Activated T-helper 1 cell treated with anti-CD3 and anti-CD28 coated beads, Interleukin-12 subunit alpha, Interleukin-12 subunit beta, Interleukin-2, Interleukin-4 antibody, amounts not matched to agents 30 ng/mL and 10 ng/mL and 1 ng/mL, durations not matched to agents 14 hours and 24 hours and 36 hours (primary cell): ENCODE results near the gene FGF10. TPM values are rescaled to one million over a fixed set of nuclear protein-coding genes. Genes with fewer than 3 reads are reported as not detected.

ENCODE experiments used
- DNase-seq: peaks from one replicate; pipeline ENCODE4 v3.0.0; 2021; ENCODE audit warnings: low spot score
- H3K27ac Mint-ChIP-seq: one replicate; pipeline ENCODE4 v1.8.0; 2021; ENCODE audit warnings: mild to moderate bottlenecking, mixed read lengths
- H3K27me3 Mint-ChIP-seq: one replicate; pipeline ENCODE4 v1.8.0; 2022; ENCODE audit warnings: mild to moderate bottlenecking, moderate library complexity, mixed read lengths; ENCODE audit not compliant: insufficient read depth
- H3K36me3 Mint-ChIP-seq: one replicate; pipeline ENCODE4 v1.8.0; 2021; ENCODE audit warnings: low read depth, mixed read lengths
- H3K4me1 Mint-ChIP-seq: one replicate; pipeline ENCODE4 v1.8.0; 2021; ENCODE audit warnings: low read depth, mixed read lengths
- H3K4me3 Mint-ChIP-seq: one replicate; pipeline ENCODE4 v1.8.0; 2021; ENCODE audit warnings: mild to moderate bottlenecking, moderate library complexity, mixed read lengths
- H3K9me3 Mint-ChIP-seq: one replicate; pipeline ENCODE4 v1.8.0; 2021; ENCODE audit warnings: mixed read lengths
- intact Hi-C: fragments of 100-400 bp; cut with micrococcal nuclease; formaldehyde crosslinking; loops from one replicate; pipeline ENCODE4 v1.15.1; 2024
- total RNA-seq: library from RNA; stranded (reverse); gene quantifications from 2 replicates; pipeline ENCODE4 v1.2.3, GENCODE V29; 2022

Gene FGF10
- total RNA-seq, 1 donor from 2014 or later: not detected

GRCh38 chr5:44332285-44332971 is 56.8 kb downstream of the FGF10 start:
- H3K27ac Mint-ChIP-seq: no peak overlapping the region
- intact Hi-C loops: loop anchor here (2.0 kb wide), 3 partner anchors 602 to 702 kb away; no protein-coding TSS in a partner anchor

GRCh38 chr5:44331471-44332050 is 57.7 kb downstream of the FGF10 start:
- Mint-ChIP-seq H3K27ac (no peak overlapping the region), H3K9me3 (no peaks in the 10 kb centered on the region), H3K36me3 (no peaks in the 10 kb centered on the region), H3K27me3 (no peaks in the 10 kb centered on the region), H3K4me3 (no peak overlapping the region), H3K4me1 (no peaks in the 10 kb centered on the region)
- no peak for DNase-seq
- intact Hi-C loops: loop anchor here (2.0 kb wide), 3 partner anchors 601 to 701 kb away; no protein-coding TSS in a partner anchor

More at GRCh38 chr5:44332285-44332971, 56.8 kb downstream of the FGF10 start:
- no peak for DNase-seq
- Mint-ChIP-seq H3K9me3 (no peaks in the 10 kb centered on the region), H3K4me1 (no peaks in the 10 kb centered on the region), H3K36me3 (no peaks in the 10 kb centered on the region), H3K4me3 (no peak overlapping the region), H3K27me3 (no peaks in the 10 kb centered on the region)

DNA sequence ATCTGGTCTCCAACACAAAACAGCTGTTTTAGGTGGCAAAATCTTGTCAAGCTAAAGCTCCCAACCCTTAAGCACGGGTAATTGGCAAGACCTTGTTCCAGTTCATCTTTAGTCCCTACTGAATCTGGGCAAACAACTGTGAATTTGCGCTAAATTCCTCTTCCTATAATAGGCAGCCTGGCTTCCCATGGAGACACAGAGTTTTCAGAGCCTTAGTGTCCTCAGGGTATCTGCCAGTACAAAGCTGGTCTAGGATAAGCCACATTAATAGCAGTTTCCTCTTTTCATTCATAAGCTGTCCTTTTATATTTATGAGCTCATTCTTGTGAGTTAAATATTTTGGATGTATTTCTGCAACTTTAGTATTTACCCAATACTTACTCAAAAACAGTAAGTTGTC is 59.5 kb downstream of the FGF10 start:
- DNase-seq: no peak
- Mint-ChIP-seq H3K4me1 (no peaks in the 10 kb centered on the region), H3K9me3 (no peaks in the 10 kb centered on the region), H3K36me3 (no peaks in the 10 kb centered on the region), H3K27me3 (no peaks in the 10 kb centered on the region), H3K4me3 (no peak overlapping the region), H3K27ac (no peak overlapping the region)
- intact Hi-C loops: no loop called here

DNA sequence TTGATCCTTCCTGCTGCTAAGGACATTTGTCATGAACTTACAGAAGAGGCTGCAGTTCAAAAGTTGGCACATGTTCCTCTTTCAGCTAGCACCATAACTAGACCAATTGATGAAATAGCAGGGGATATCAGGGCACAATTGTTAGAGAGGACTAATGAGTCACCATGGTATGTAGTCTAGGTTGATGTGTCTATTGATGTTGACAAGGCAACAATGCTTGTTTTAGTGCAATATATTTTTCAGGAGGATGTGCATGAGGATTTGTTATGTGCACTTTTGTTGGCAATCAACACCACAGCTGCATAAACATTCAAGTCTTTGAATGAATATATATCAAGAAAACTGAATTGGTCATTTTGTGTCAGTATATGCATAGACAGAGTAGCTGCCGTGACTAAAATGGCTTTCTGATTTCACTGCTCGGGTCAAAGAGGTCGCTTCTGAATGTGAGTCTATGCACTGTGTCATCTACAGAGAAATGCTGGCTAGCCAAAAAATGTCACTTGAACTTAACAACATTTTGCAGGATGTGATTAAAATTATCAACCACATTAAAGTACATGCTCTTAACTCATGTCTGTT is 68.0 kb downstream of the FGF10 start:
- H3K36me3 Mint-ChIP-seq: no peaks in the 10 kb centered on the region
- H3K27ac Mint-ChIP-seq: no peak overlapping the region

DNA sequence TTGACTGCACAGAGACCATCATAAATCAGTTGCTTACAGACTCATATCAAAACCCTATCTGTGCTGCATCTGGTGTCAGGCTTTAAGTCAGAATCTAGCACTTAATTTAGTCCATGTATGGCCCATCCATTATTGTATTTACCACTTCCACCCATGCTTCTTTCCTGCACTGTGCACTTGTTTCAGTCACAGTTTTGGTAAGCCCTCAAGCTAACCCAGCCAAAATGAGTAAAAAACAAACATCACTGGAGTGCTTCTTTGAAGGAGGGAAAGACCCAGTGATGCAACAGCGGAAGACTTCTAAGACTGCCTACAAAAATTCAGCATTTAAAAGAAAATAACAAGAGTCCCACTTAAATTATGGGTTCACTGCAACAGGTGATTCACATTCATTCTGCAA is 69.0 kb downstream of the FGF10 start:
- Mint-ChIP-seq H3K27ac (no peak overlapping the region), H3K36me3 (no peaks in the 10 kb centered on the region), H3K4me1 (no peaks in the 10 kb centered on the region), H3K9me3 (peaks cover 7% of the 10 kb centered on the region), H3K27me3 (no peaks in the 10 kb centered on the region), H3K4me3 (no peak overlapping the region)
- intact Hi-C loops: no loop called here
- no peak for DNase-seq

More for the DNA sequence above, 68.0 kb downstream of the FGF10 start:
- no peak overlapping the region for H3K4me3 Mint-ChIP-seq
- H3K9me3 Mint-ChIP-seq: peaks cover 7% of the 10 kb centered on the region
- intact Hi-C loops: no loop called here
- H3K27me3 Mint-ChIP-seq: no peaks in the 10 kb centered on the region
- H3K4me1 Mint-ChIP-seq: no peaks in the 10 kb centered on the region
- no peak for DNase-seq

DNA sequence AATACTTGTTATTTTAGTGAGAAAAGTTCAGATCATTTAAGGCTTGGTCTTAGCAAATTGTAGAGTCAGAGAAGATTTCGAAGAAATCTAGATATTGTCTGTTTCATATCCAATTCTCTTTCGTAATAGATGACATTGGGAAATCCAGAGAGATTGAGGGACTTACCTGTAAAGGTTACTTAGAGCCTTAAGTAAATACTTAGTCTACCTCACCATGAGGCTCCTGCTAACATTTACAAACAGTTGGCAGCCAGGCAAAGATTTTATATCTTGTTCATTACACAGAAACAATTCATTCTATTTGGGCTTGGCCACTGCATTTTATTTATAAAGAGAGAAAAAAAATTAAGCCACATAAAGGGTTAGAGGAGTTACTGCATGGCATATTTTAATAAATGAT is 70.3 kb downstream of the FGF10 start:
- H3K27me3 Mint-ChIP-seq: no peaks in the 10 kb centered on the region
- H3K36me3 Mint-ChIP-seq: no peaks in the 10 kb centered on the region
- no peak overlapping the region for H3K4me3 Mint-ChIP-seq
- intact Hi-C loops: no loop called here
- peaks cover 7% of the 10 kb centered on the region for H3K9me3 Mint-ChIP-seq
- H3K27ac Mint-ChIP-seq: no peak overlapping the region
- no peak for DNase-seq
- H3K4me1 Mint-ChIP-seq: no peaks in the 10 kb centered on the region

DNA sequence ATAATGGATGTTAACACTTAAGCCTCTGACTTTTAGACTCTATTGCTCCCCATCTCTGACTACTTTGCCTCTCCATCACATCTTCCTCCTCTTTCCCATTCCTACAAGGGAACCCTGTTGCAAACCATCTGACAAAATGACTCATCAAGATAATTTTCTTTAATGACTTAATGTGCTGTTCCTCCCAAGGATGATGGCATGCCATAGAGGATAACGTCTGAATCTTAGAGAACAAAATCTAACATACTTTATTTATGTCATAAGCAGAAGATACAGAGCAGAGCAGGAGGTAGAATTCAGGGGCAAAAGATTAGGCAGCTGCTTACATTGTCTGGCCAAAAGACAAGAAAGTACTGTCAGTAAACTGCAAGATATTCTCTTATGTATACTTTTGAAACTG is 76.8 kb downstream of the FGF10 start:
- intact Hi-C loops: no loop called here
- Mint-ChIP-seq H3K4me3 (no peak overlapping the region), H3K27ac (no peak overlapping the region), H3K9me3 (peaks cover 11% of the 10 kb centered on the region), H3K4me1 (no peaks in the 10 kb centered on the region), H3K27me3 (no peaks in the 10 kb centered on the region), H3K36me3 (no peaks in the 10 kb centered on the region)
- no peak for DNase-seq

DNA sequence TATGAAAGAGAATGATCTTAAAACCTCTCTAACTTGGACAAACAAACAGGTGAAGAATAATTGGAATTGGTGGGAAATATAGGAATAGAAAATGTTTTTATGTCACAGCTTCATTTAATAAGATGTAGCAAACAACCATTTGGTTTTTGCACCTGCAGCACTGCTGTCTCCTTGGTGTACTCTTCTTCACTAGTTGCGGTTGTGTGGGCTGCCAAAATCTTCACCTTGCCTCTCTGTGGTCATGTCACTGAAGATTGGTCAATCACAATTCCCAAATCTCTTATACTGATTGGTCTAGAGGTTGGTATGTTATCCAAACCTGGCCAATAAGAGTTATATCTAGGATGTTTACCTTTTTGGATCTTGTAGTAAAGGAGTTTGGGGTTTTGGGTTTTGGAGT is 88.7 kb downstream of the FGF10 start:
- no peaks in the 10 kb centered on the region for H3K4me1 Mint-ChIP-seq
- no peak for DNase-seq
- H3K27ac Mint-ChIP-seq: no peak overlapping the region
- no peaks in the 10 kb centered on the region for H3K27me3 Mint-ChIP-seq
- intact Hi-C loops: no loop called here
- no peak overlapping the region for H3K4me3 Mint-ChIP-seq
- H3K9me3 Mint-ChIP-seq: no peaks in the 10 kb centered on the region
- H3K36me3 Mint-ChIP-seq: no peaks in the 10 kb centered on the region

DNA sequence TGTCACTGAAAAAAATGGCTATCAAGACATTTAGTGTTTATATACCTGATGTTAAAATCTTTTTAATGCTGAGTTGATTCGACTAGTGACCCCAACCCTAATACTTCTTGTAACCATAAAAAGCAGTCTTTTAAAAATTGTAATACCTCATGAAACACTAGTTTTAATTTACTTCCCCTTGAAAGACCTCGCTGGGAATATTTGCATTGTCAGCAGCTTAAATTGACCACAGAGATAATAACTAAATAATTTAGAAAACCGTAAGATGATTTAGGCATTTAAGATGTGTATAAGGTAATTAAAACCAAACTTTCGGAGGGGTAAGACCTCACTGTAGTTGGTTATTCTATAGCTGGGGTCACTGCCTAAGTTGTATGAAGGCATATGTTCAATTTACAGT is 89.8 kb downstream of the FGF10 start:
- Mint-ChIP-seq H3K36me3 (no peaks in the 10 kb centered on the region), H3K27ac (no peak overlapping the region), H3K4me1 (no peaks in the 10 kb centered on the region), H3K27me3 (no peaks in the 10 kb centered on the region), H3K4me3 (no peak overlapping the region), H3K9me3 (no peaks in the 10 kb centered on the region)
- intact Hi-C loops: no loop called here
- no peak for DNase-seq

GRCh38 chr5:44294516-44294915 is 94.7 kb downstream of the FGF10 start:
- intact Hi-C loops: no loop called here
- Mint-ChIP-seq H3K36me3 (no peaks in the 10 kb centered on the region), H3K9me3 (peaks cover 6% of the 10 kb centered on the region), H3K4me1 (no peaks in the 10 kb centered on the region), H3K4me3 (no peak overlapping the region), H3K27me3 (no peaks in the 10 kb centered on the region), H3K27ac (no peak overlapping the region)
- no peak for DNase-seq

GRCh38 chr5:44292736-44293135 is 96.5 kb downstream of the FGF10 start:
- Mint-ChIP-seq H3K27me3 (no peaks in the 10 kb centered on the region), H3K27ac (no peak overlapping the region), H3K4me3 (no peak overlapping the region), H3K4me1 (no peaks in the 10 kb centered on the region), H3K9me3 (peaks cover 6% of the 10 kb centered on the region), H3K36me3 (no peaks in the 10 kb centered on the region)
- DNase-seq: no peak
- intact Hi-C loops: no loop called here

GRCh38 chr5:44278469-44278868 is 110.8 kb downstream of the FGF10 start:
- Mint-ChIP-seq H3K4me1 (no peaks in the 10 kb centered on the region), H3K36me3 (no peaks in the 10 kb centered on the region), H3K9me3 (peaks cover 6% of the 10 kb centered on the region), H3K4me3 (no peak overlapping the region), H3K27me3 (no peaks in the 10 kb centered on the region), H3K27ac (no peak overlapping the region)
- DNase-seq: no peak
- intact Hi-C loops: no loop called here

- DNase-seq: no peak
- no peaks in the 10 kb centered on the region for H3K4me1 Mint-ChIP-seq
- intact Hi-C loops: no loop called here
Observed at GRCh38 chr5:44275908-44276307, 113.3 kb downstream of the FGF10 start.

More at GRCh38 chr5:44275908-44276307, 113.3 kb downstream of the FGF10 start:
- Mint-ChIP-seq H3K9me3 (peaks cover 3% of the 10 kb centered on the region), H3K36me3 (no peaks in the 10 kb centered on the region), H3K27me3 (no peaks in the 10 kb centered on the region), H3K4me3 (no peak overlapping the region), H3K27ac (no peak overlapping the region)
